ENCODE results near the gene ZNF474.

The ZNF474 gene

GRCh38 chr5:122152266-122152900 lies 23.0 kb downstream of the ZNF474 start:
- no peak for DNase-seq (ENCODE audit: extremely low read depth in 1 of 2, low read depth in 1 of 2)

- DNase-seq (ENCODE audit: extremely low read depth in 1 of 2, low read depth in 1 of 2), result no peak
Observed at GRCh38 chr5:122153230-122153629, 23.9 kb downstream of the ZNF474 start.

- no peak for DNase-seq (ENCODE audit: extremely low read depth in 1 of 2, low read depth in 1 of 2)
Observed at GRCh38 chr5:122153774-122154173, 24.4 kb downstream of the ZNF474 start.

- DNase-seq (ENCODE audit: extremely low read depth in 1 of 2, low read depth in 1 of 2), result no peak
Observed at GRCh38 chr5:122154491-122154890, 25.1 kb downstream of the ZNF474 start.

GRCh38 chr5:122154910-122155309 lies 25.6 kb downstream of the ZNF474 start:
- no peak for DNase-seq (ENCODE audit: extremely low read depth in 1 of 2, low read depth in 1 of 2)

GRCh38 chr5:122155546-122155945 lies 26.2 kb downstream of the ZNF474 start:
- no peak for DNase-seq (ENCODE audit: extremely low read depth in 1 of 2, low read depth in 1 of 2)

GRCh38 chr5:122156724-122157325 lies 27.5 kb downstream of the ZNF474 start:
- DNase-seq (ENCODE audit: extremely low read depth in 1 of 2, low read depth in 1 of 2), result no peak

- no peak for DNase-seq (ENCODE audit: extremely low read depth in 1 of 2, low read depth in 1 of 2)
Observed at GRCh38 chr5:122162100-122162638, 32.8 kb downstream of the ZNF474 start.

GRCh38 chr5:122163121-122164069 lies 34.0 kb downstream of the ZNF474 start:
- no peak for DNase-seq (ENCODE audit: extremely low read depth in 1 of 2, low read depth in 1 of 2)

GRCh38 chr5:122164070-122164435 lies 34.7 kb downstream of the ZNF474 start:
- DNase-seq (ENCODE audit: extremely low read depth in 1 of 2, low read depth in 1 of 2), result no peak

- no peak for DNase-seq (ENCODE audit: extremely low read depth in 1 of 2, low read depth in 1 of 2)
Observed at GRCh38 chr5:122164831-122165558, 35.6 kb downstream of the ZNF474 start.

- no peak for DNase-seq (ENCODE audit: extremely low read depth in 1 of 2, low read depth in 1 of 2)
Observed at GRCh38 chr5:122165559-122166078, 36.3 kb downstream of the ZNF474 start.

GRCh38 chr5:122169350-122170103 lies 40.2 kb downstream of the ZNF474 start:
- DNase-seq (ENCODE audit: extremely low read depth in 1 of 2, low read depth in 1 of 2), result no peak

GRCh38 chr5:122170620-122171019 lies 41.3 kb downstream of the ZNF474 start:
- no peak for DNase-seq (ENCODE audit: extremely low read depth in 1 of 2, low read depth in 1 of 2)

- DNase-seq (ENCODE audit: extremely low read depth in 1 of 2, low read depth in 1 of 2), result no peak
Observed at GRCh38 chr5:122172207-122172606, 42.9 kb downstream of the ZNF474 start.

GRCh38 chr5:122173474-122174415 lies 44.4 kb downstream of the ZNF474 start:
- DNase-seq (ENCODE audit: extremely low read depth in 1 of 2, low read depth in 1 of 2), result no peak

GRCh38 chr5:122175091-122175490 lies 45.7 kb downstream of the ZNF474 start:
- DNase-seq (ENCODE audit: extremely low read depth in 1 of 2, low read depth in 1 of 2), result no peak

GRCh38 chr5:122175852-122176251 lies 46.5 kb downstream of the ZNF474 start:
- no peak for DNase-seq (ENCODE audit: extremely low read depth in 1 of 2, low read depth in 1 of 2)

- DNase-seq (ENCODE audit: extremely low read depth in 1 of 2, low read depth in 1 of 2), result no peak
Observed at GRCh38 chr5:122177161-122177560, 47.8 kb downstream of the ZNF474 start.
